DMS153 (cell line): ENCODE measurements around the gene ITGA11.

Experiments
- DNase-seq: peaks from one replicate; lab custom pipeline; 2025; lab: John Stamatoyannopoulos, UW

Gene ITGA11

GRCh38 chr15:68330901-68331300 is 101.1 kb downstream of the ITGA11 start:
- no peak for DNase-seq

DNA sequence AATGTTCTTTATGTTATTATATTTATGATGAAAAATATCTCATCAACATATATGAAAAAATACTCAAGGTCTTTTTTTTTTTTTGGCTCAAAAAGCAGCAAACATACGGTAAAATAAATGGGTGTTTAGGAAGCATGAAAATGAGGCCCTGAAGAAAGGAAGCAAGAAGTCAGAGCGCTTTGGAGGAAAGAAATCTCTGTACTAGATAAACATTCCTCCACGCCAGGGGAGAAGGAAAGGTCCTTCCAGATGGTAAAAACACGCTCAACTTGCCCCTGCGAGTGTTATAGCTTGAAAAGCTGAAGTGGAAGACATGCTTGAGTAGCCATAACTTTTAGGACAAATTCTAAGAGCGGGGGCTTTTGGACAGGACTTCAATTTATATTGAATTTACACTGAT is 101.5 kb downstream of the ITGA11 start:
- no peak for DNase-seq

- no peak for DNase-seq
These were observed 103.0 kb downstream of the ITGA11 start for GRCh38 chr15:68328964-68329363.

DNA sequence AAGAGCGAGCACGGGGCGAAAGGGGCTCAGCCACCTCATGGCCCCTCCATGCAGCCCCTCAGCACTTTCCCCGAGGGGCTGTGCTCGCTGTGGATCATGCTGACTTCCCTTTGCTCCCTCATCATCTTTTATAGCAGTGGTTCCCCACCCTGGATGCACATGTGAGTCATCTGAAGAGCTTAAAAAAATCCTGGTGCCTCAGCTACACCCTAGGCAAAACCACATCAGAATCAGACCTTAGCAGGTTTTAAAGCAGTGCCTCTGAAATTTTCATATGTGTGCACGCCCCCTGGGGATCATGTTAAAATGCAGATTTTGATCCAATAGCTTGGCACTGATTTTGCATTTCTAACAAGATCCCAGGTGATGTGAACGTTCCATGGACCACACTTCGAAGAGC is 103.5 kb downstream of the ITGA11 start:
- no peak for DNase-seq

DNA sequence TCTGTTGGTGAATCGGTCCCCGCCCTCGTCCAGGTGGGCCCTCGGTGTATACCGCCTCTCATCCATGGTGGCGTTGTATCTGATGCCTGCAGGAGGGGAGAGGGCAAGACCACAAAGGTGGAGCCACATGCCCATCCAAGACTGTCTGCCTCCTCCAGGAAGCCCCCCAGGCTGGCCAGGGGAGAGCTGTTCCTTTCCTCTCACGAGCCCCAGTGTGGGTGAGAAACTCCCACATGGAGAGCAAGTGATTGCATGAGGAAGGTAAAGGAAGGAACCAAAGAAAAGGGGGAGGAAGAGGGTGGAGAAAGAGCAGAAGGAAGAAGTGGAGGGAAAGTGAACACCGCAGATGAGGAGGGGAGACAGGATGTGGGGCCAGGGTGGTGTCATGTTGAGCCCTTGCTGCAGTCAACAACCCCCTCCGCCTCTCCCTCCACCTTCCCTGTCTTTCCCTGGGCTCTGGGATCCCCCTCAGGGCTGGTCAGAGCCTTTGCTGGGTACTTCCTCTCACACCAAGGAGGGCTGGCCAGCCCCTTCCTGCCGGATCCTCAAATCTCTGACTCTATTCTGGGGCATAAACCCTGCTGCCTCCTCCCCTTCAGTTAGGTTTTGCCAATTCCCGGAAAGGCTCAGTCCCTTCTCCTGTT is 105.1 kb downstream of the ITGA11 start:
- no peak for DNase-seq

- DNase-seq: no peak
These were observed 106.2 kb downstream of the ITGA11 start for GRCh38 chr15:68325726-68326125.

- no peak for DNase-seq
These were observed 109.2 kb downstream of the ITGA11 start for GRCh38 chr15:68322796-68323195.

- no peak for DNase-seq
These were observed 110.7 kb downstream of the ITGA11 start for GRCh38 chr15:68321229-68321628.

- DNase-seq: no peak
These were observed 112.0 kb downstream of the ITGA11 start for GRCh38 chr15:68319997-68320396.

DNA sequence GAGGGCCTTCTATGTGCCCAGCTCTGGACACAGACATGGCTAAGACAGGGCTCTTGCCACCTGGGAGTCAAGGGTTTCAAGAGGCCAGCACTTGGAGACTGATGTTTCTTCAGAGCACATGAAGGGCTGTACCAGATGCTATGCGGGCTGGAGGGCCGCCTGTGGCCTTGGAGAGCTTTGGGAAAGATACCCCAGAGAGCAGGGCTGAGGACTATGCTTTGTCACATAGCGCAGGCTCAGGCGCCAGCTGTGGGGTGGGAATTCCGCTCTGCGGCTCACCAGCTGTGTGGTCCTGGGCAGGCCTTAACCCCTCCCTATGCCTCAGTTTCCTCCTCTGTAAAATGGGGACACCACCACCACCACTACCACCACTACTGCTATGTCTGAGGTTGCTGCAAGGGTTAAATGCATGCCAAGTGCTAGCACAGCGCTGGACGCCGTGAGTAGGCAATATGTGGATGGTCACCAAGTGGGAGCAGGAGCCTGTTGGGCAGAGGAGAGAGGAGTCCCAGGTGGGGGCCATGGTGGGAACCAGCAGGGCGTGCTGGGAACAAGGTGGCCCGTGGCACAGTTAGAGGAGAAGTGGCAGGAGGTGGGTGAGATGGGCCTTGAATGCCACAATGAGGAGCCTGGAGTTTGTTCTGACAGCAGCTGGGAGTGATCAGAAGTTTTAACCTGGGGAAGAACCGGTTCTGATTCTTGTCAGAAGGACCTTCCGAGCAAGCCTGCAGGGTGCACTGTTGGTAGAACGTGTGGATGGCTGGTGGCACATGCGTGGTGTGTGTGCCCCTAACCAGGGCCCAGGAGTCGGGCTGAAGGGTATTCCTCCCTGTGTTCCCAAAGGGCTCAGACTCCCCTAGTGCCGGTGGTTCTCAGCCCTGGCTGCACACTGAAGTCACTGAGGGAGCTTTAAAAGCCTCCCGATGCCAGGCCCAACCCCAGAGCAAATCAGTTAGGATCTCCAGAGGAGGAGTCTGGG is 112.7 kb downstream of the ITGA11 start:
- no peak for DNase-seq

GRCh38 chr15:68318008-68318835 is 113.7 kb downstream of the ITGA11 start:
- DNase-seq: no peak

- DNase-seq: no peak
These were observed 114.5 kb downstream of the ITGA11 start for GRCh38 chr15:68317281-68318007.

GRCh38 chr15:68316061-68316804 is 115.7 kb downstream of the ITGA11 start:
- DNase-seq: no peak

DNA sequence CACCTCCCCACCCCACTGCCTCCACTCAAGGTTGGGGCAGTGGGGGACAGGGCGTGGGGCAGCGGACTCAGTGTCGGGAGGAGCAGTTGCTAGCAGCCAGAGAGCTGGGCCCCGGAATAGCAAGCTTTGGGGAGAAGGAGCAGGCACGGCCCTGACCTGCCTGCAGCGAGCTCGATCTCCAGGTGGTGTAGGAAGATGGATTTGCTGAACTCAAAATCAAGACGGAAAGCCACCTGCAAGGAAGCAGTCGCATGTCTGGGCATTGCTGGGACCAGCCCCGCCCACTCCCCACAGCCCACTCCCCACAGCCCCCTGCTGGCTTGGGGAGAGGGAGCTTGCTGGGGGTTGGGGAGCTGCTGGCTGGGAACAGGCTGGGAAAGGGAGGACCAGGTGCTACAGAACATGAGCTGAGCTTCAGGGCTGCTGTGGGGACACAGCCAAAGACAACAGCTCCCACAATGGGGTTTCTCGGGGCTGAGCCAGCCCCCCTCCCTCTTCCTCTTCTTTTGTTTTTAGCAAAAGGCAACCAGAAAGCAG is 116.4 kb downstream of the ITGA11 start:
- no peak for DNase-seq

DNA sequence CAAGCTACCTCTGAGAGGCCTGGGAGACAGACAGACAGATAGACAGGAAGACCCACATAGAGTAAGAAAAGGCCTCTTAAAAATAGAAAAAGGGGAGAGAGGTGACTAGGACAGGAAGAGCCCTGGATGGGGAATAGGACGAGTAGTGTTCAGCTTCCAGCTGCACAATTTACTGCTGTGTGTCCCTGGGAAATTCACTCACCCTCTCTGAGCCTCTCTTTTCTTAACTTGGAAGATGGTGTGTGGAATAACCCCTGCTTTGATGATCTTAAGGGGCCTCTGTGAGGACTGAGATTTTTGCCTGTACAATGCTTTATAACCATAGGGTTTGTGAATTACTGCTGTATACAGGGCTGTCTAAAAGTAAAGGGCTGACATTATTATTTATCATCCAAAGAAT is 116.9 kb downstream of the ITGA11 start:
- no peak for DNase-seq

GRCh38 chr15:68314563-68314962 is 117.4 kb downstream of the ITGA11 start:
- no peak for DNase-seq

GRCh38 chr15:68313501-68314410 is 118.2 kb downstream of the ITGA11 start:
- no peak for DNase-seq

DNA sequence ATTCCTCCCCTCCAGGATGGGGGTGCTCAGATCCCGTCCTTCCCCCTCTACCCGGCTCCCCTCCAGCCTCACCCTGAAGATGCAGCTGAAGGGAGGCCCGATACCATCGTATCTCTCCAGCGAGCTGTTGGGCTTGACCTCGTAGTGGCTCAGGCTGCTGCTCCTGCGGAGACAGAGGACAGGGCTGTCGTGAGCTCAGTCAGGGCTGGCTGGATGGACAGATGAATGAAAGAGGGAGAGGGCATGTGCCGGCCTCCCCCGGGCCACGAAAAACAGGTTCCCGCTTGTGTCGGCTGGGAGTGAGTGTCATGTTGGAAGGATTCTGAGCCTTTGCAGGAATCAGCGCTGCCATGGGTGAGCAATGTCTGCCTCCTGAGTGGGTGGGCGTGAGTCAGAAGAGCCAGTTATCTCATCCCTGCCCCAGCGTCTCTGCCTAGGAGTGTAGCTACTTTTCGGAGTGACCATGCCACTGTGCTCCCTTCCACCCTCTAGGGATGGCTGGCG is 119.2 kb downstream of the ITGA11 start:
- no peak for DNase-seq

DNA sequence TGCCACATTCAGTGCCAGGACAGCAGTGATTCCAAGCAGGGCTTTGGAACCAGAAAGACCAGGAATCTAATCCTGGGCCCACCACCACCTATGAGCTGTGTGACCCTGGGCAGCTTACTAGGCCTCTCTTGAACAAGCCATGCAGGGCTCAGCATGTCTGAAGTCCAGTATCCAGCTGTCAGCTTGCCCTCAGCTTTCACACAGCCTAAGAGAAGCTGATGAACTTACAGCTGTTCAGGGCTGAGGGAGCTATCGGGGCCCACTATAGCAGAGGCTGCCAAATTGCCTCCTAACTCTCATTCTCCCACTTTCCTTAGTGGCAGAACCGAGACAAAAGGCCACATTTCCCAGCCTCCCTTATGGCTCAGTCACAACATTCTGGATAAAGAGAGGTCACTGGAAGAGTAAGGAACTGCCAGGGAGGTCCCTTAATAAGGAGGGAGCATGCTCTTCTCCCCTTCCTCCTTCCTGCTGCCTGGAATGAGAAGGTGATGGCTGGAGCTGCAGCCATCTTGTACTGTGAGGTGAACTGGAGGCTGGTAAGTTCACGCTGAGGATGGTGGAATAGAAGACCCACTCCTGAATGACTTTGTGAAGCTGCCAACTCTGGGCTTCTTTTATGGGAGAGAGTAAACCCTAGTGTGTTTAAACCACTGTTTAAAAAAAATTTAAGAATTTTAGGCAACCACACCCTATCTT is 120.0 kb downstream of the ITGA11 start:
- no peak for DNase-seq
